ENCODE data around the gene CALHM2. TPM values are rescaled to one million over a fixed set of nuclear protein-coding genes. Genes with fewer than 3 reads are reported as not detected.
"Not testable (repeated sequence)": the region's sequence is repeated elsewhere in the genome, so short reads cannot be mapped to it uniquely, and the experiment has no call there.

The CALHM2 gene
- total and polyA plus RNA-seq, 5 donors from 2014 or later: 26.1 to 72.4 (median 40.0) TPM

- Histone ChIP-seq H3K27ac (ENCODE audit: insufficient read depth, low read length, poor library complexity, severe bottlenecking) (no peak overlapping the region), H3K27me3 (ENCODE audit: control insufficient read depth, insufficient read depth, low read length) (no peaks in the 10 kb centered on the region), H3K4me3 (ENCODE audit: low read depth, low read length) (no peak overlapping the region), H3K9me3 (ENCODE audit: control insufficient read depth in 2 of 2, low read length in 2 of 2) (no peaks in the 10 kb centered on the region), H3K4me1 (ENCODE audit: control insufficient read depth, insufficient read depth, low read length, poor library complexity, severe bottlenecking) (no peaks in the 10 kb centered on the region), H3K36me3 (ENCODE audit: control insufficient read depth, insufficient read depth, low read length) (peaks cover 87% of the 10 kb centered on the region)
- DNase-seq (no peak), ATAC-seq (ENCODE audit: low read depth in 2 of 2) (no peak)
- no peak overlapping the region for H3K27ac Mint-ChIP-seq
- H3K4me1 Mint-ChIP-seq: peaks cover 0 to 6% (median 2%) of the 10 kb centered on the region in 4 donors
- H3K27me3 Mint-ChIP-seq: no peaks in the 10 kb centered on the region
- no peaks in the 10 kb centered on the region for H3K9me3 Mint-ChIP-seq
- H3K36me3 Mint-ChIP-seq: peaks cover 73% of the 10 kb centered on the region
- H3K4me3 Mint-ChIP-seq: no peak overlapping the region
These were observed 33.1 kb downstream of the CALHM2 start for GRCh38 chr10:103419101-103419500.

GRCh38 chr10:103417601-103418000, 34.6 kb downstream of the CALHM2 start:
- Histone ChIP-seq H3K9me3 (ENCODE audit: control insufficient read depth in 2 of 2, low read length in 2 of 2) (no peaks in the 10 kb centered on the region), H3K4me3 (ENCODE audit: low read depth, low read length) (no peak overlapping the region), H3K27me3 (ENCODE audit: control insufficient read depth, insufficient read depth, low read length) (no peaks in the 10 kb centered on the region), H3K27ac (ENCODE audit: insufficient read depth, low read length, poor library complexity, severe bottlenecking) (no peak overlapping the region), H3K36me3 (ENCODE audit: control insufficient read depth, insufficient read depth, low read length) (peaks cover 87% of the 10 kb centered on the region), H3K4me1 (ENCODE audit: control insufficient read depth, insufficient read depth, low read length, poor library complexity, severe bottlenecking) (no peaks in the 10 kb centered on the region)
- H3K27ac Mint-ChIP-seq: peak overlapping the region in 1 of 3 donors; percentile 69
- peaks cover 0 to 6% (median 1%) of the 10 kb centered on the region in 4 donors for H3K4me1 Mint-ChIP-seq
- peaks cover 70% of the 10 kb centered on the region for H3K36me3 Mint-ChIP-seq
- no peaks in the 10 kb centered on the region for H3K9me3 Mint-ChIP-seq
- DNase-seq (no peak), ATAC-seq (ENCODE audit: low read depth in 2 of 2) (no peak)
- no peaks in the 10 kb centered on the region for H3K27me3 Mint-ChIP-seq
- no peak overlapping the region for H3K4me3 Mint-ChIP-seq

DNA sequence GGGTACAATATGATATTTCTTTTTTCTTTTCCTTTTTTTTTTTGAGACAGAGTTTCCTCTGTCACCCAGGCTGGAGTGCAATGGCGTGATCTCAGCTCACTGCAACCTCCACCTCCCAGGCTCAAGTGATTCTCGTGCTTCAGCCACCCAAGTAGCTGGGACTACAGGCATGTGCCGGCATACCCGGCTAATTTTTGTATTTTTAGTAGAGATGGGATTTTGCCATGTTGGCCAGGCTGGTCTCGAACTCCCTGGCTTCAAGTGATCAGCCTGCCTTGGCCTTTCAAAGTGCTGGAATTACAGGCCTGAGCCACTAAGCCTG, 35.1 kb downstream of the CALHM2 start:
- peaks cover 87% of the 10 kb centered on the region for H3K36me3 ChIP-seq (ENCODE audit: control insufficient read depth, insufficient read depth, low read length)
- not testable (repeated sequence) for H3K4me3 ChIP-seq (ENCODE audit: low read depth, low read length); H3K9me3 ChIP-seq (ENCODE audit: control insufficient read depth in 2 of 2, low read length in 2 of 2); H3K27me3 ChIP-seq (ENCODE audit: control insufficient read depth, insufficient read depth, low read length); H3K4me1 ChIP-seq (ENCODE audit: control insufficient read depth, insufficient read depth, low read length, poor library complexity, severe bottlenecking); H3K27me3 Mint-ChIP-seq; H3K27ac ChIP-seq (ENCODE audit: insufficient read depth, low read length, poor library complexity, severe bottlenecking); H3K4me3 Mint-ChIP-seq; H3K4me1 Mint-ChIP-seq; DNase-seq; H3K9me3 Mint-ChIP-seq; ATAC-seq (ENCODE audit: low read depth in 2 of 2)
- Mint-ChIP-seq H3K27ac (peak overlapping the region in 1 of 3 donors; percentile 18), H3K36me3 (peaks cover 68% of the 10 kb centered on the region)

- Mint-ChIP-seq H3K36me3 (peaks cover 69% of the 10 kb centered on the region), H3K27me3 (no peaks in the 10 kb centered on the region), H3K9me3 (no peaks in the 10 kb centered on the region), H3K4me3 (no peak overlapping the region), H3K27ac (peak overlapping the region in 2 of 3 donors; percentile 4 to 18), H3K4me1 (peaks cover 0 to 6% (median 1%) of the 10 kb centered on the region in 4 donors)
- Histone ChIP-seq H3K9me3 (ENCODE audit: control insufficient read depth in 2 of 2, low read length in 2 of 2) (no peaks in the 10 kb centered on the region), H3K27me3 (ENCODE audit: control insufficient read depth, insufficient read depth, low read length) (no peaks in the 10 kb centered on the region), H3K4me1 (ENCODE audit: control insufficient read depth, insufficient read depth, low read length, poor library complexity, severe bottlenecking) (no peaks in the 10 kb centered on the region), H3K36me3 (ENCODE audit: control insufficient read depth, insufficient read depth, low read length) (peaks cover 92% of the 10 kb centered on the region), H3K4me3 (ENCODE audit: low read depth, low read length) (no peak overlapping the region), H3K27ac (ENCODE audit: insufficient read depth, low read length, poor library complexity, severe bottlenecking) (no peak overlapping the region)
- ATAC-seq (ENCODE audit: low read depth in 2 of 2) (peak in 1 of 2 donors; percentile 46), DNase-seq (peak; percentile 46 to 82 (median 67))
These were observed 35.6 kb downstream of the CALHM2 start for GRCh38 chr10:103416436-103417147.

- no peak overlapping the region for H3K27ac ChIP-seq (ENCODE audit: insufficient read depth, low read length, poor library complexity, severe bottlenecking)
- H3K9me3 Mint-ChIP-seq: no peaks in the 10 kb centered on the region
- no peak for ATAC-seq (ENCODE audit: low read depth in 2 of 2)
These were observed 36.6 kb downstream of the CALHM2 start for GRCh38 chr10:103415581-103415980.

DNA sequence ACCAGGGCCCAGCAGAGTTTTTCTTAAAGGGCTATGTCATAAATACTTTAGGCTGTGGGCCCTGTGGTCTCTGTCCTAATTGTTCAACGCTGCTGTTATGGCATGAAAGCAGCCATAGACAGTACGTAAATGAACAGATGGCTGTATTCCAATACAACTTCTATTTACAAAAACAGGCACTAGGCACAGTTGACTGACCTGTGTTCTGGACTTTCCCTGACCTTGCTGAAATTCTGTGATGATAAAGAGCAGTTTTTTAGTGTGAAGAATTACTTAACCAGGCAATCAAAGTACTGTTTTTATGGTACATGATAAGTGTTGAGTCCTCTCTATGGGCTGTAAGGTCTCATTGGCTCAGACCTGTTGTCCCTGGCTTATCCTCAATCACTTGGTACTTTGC, 38.6 kb downstream of the CALHM2 start:
- Histone ChIP-seq H3K27me3 (ENCODE audit: control insufficient read depth, insufficient read depth, low read length) (no peaks in the 10 kb centered on the region), H3K4me3 (ENCODE audit: low read depth, low read length) (no peak overlapping the region), H3K4me1 (ENCODE audit: control insufficient read depth, insufficient read depth, low read length, poor library complexity, severe bottlenecking) (no peaks in the 10 kb centered on the region), H3K36me3 (ENCODE audit: control insufficient read depth, insufficient read depth, low read length) (peaks cover 86% of the 10 kb centered on the region), H3K27ac (ENCODE audit: insufficient read depth, low read length, poor library complexity, severe bottlenecking) (no peak overlapping the region), H3K9me3 (ENCODE audit: control insufficient read depth in 2 of 2, low read length in 2 of 2) (no peaks in the 10 kb centered on the region)
- Mint-ChIP-seq H3K36me3 (peaks cover 63% of the 10 kb centered on the region), H3K27me3 (no peaks in the 10 kb centered on the region), H3K4me1 (peaks cover 0 to 6% (median 1%) of the 10 kb centered on the region in 4 donors), H3K27ac (no peak overlapping the region), H3K9me3 (no peaks in the 10 kb centered on the region), H3K4me3 (no peak overlapping the region)
- DNase-seq (no peak), ATAC-seq (ENCODE audit: low read depth in 2 of 2) (no peak)

More at GRCh38 chr10:103415581-103415980, 36.6 kb downstream of the CALHM2 start:
- H3K4me1 Mint-ChIP-seq: peaks cover 0 to 6% (median 1%) of the 10 kb centered on the region in 4 donors
- H3K9me3 ChIP-seq (ENCODE audit: control insufficient read depth in 2 of 2, low read length in 2 of 2): no peaks in the 10 kb centered on the region
- peaks cover 68% of the 10 kb centered on the region for H3K36me3 Mint-ChIP-seq
- peaks cover 91% of the 10 kb centered on the region for H3K36me3 ChIP-seq (ENCODE audit: control insufficient read depth, insufficient read depth, low read length)
- H3K27me3 ChIP-seq (ENCODE audit: control insufficient read depth, insufficient read depth, low read length): no peaks in the 10 kb centered on the region
- no peak overlapping the region for H3K4me3 ChIP-seq (ENCODE audit: low read depth, low read length)
- no peaks in the 10 kb centered on the region for H3K4me1 ChIP-seq (ENCODE audit: control insufficient read depth, insufficient read depth, low read length, poor library complexity, severe bottlenecking)
- no peak for DNase-seq
- no peak overlapping the region for H3K4me3 Mint-ChIP-seq
- H3K27me3 Mint-ChIP-seq: no peaks in the 10 kb centered on the region
- H3K27ac Mint-ChIP-seq: peak overlapping the region in 1 of 3 donors; percentile 13

- Histone ChIP-seq H3K27ac (ENCODE audit: insufficient read depth, low read length, poor library complexity, severe bottlenecking) (peak overlapping the region; percentile 78), H3K9me3 (ENCODE audit: control insufficient read depth in 2 of 2, low read length in 2 of 2) (no peaks in the 10 kb centered on the region), H3K27me3 (ENCODE audit: control insufficient read depth, insufficient read depth, low read length) (no peaks in the 10 kb centered on the region), H3K4me3 (ENCODE audit: low read depth, low read length) (peak overlapping the region; percentile 93), H3K36me3 (ENCODE audit: control insufficient read depth, insufficient read depth, low read length) (peaks cover 29% of the 10 kb centered on the region), H3K4me1 (ENCODE audit: control insufficient read depth, insufficient read depth, low read length, poor library complexity, severe bottlenecking) (peaks cover 34% of the 10 kb centered on the region)
- DNase-seq (no peak), ATAC-seq (ENCODE audit: low read depth in 2 of 2) (no peak)
- H3K27ac Mint-ChIP-seq: peak overlapping the region; percentile 79 to 98 (median 94)
- peak overlapping the region; percentile 94 to 99 (median 98) for H3K4me3 Mint-ChIP-seq
- peaks cover 11% of the 10 kb centered on the region for H3K36me3 Mint-ChIP-seq
- no peaks in the 10 kb centered on the region for H3K9me3 Mint-ChIP-seq
- no peaks in the 10 kb centered on the region for H3K27me3 Mint-ChIP-seq
- H3K4me1 Mint-ChIP-seq: peaks cover 23 to 63% (median 53%) of the 10 kb centered on the region in 4 donors
These were observed 54.9 kb downstream of the CALHM2 start for GRCh38 chr10:103397191-103397825.

- Histone ChIP-seq H3K9me3 (ENCODE audit: control insufficient read depth in 2 of 2, low read length in 2 of 2) (no peaks in the 10 kb centered on the region), H3K4me3 (ENCODE audit: low read depth, low read length) (peak overlapping the region; percentile 93), H3K4me1 (ENCODE audit: control insufficient read depth, insufficient read depth, low read length, poor library complexity, severe bottlenecking) (peaks cover 34% of the 10 kb centered on the region), H3K27me3 (ENCODE audit: control insufficient read depth, insufficient read depth, low read length) (no peaks in the 10 kb centered on the region), H3K27ac (ENCODE audit: insufficient read depth, low read length, poor library complexity, severe bottlenecking) (peak overlapping the region; percentile 78), H3K36me3 (ENCODE audit: control insufficient read depth, insufficient read depth, low read length) (peaks cover 30% of the 10 kb centered on the region)
- DNase-seq: peak in 1 of 3 donors; percentile 22
- H3K27me3 Mint-ChIP-seq: no peaks in the 10 kb centered on the region
- H3K4me1 Mint-ChIP-seq: peaks cover 23 to 63% (median 52%) of the 10 kb centered on the region in 4 donors
- no peak for ATAC-seq (ENCODE audit: low read depth in 2 of 2)
- H3K36me3 Mint-ChIP-seq: peaks cover 11% of the 10 kb centered on the region
- peak overlapping the region; percentile 79 to 98 (median 94) for H3K27ac Mint-ChIP-seq
- H3K9me3 Mint-ChIP-seq: no peaks in the 10 kb centered on the region
- peak overlapping the region; percentile 94 to 99 (median 98) for H3K4me3 Mint-ChIP-seq
These were observed 55.4 kb downstream of the CALHM2 start for GRCh38 chr10:103396789-103397087.

Measured in CD4-positive, CD25-positive, alpha-beta regulatory T cell (primary cell).